ENCODE measurements around the gene RBM28. TPM values are rescaled to one million over a fixed set of nuclear protein-coding genes. Genes with fewer than 3 reads are reported as not detected.

RBM28 gene
- total RNA-seq, 1 donor from 2014 or later = 17.1 TPM

DNA sequence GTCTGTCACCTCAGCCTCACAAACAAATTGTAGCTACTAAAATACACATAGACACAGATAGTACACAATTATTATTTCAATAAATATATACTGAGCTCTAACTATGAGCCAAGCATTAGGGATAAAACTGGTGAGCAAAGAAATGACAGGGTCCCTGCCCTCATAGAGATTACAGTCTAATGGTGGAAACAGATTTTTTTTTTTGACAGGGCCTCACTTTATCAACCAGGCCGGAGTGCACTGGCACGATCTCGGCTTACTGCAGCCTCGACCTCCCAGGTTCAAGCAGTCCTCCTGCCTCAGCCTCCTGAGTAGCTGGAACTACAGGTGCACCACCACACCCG is 695 bp upstream of the RBM28 start:
- DNase-seq (ENCODE audit: low read depth) (no peak), FAIRE-seq (no peak)
- Histone ChIP-seq H3K27me3 (ENCODE audit: control insufficient read depth, insufficient read depth, low read length) (peaks cover 3% of the 10 kb centered on the region), H3K36me3 (ENCODE audit: control insufficient read depth, insufficient read depth, low read length) (peaks cover 5% of the 10 kb centered on the region), H3K4me3 (ENCODE audit: low read depth, low read length) (no peak overlapping the region)
- no peak for TF ChIP-seq CTCF (IDR thresholded peaks at IDR 0.05; ENCODE audit: insufficient read depth, low read length, severe bottlenecking)

- DNase-seq (ENCODE audit: low read depth) = no peak
- Histone ChIP-seq H3K4me3 (ENCODE audit: low read depth, low read length) (no peak overlapping the region), H3K36me3 (ENCODE audit: control insufficient read depth, insufficient read depth, low read length) (peaks cover 13% of the 10 kb centered on the region), H3K27me3 (ENCODE audit: control insufficient read depth, insufficient read depth, low read length) (no peaks in the 10 kb centered on the region)
- FAIRE-seq = no peak
- TF ChIP-seq CTCF (IDR thresholded peaks at IDR 0.05; ENCODE audit: insufficient read depth, low read length, severe bottlenecking) = no peak
Measured at GRCh38 chr7:128341733-128342132, 2.0 kb downstream of the RBM28 start.

DNA sequence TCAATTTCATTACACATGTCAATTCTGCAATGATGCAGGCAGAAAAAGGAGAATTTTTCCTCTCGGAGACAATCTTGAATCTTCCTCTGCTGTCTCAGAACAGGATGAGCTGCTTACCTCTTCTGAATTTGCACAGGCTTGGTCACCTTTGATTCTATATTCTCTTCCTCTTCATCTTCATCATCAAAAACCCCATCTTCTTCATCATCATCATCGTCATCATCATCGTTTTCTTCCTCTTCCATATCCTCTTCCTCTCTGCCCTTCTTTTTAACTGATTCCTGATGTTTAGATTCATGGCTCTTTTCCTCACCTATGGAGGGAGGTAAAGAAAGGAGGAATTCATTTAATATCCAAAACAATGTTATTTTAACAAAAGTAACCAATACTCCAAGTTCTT is 8.0 kb downstream of the RBM28 start:
- Histone ChIP-seq H3K4me3 (ENCODE audit: low read depth, low read length) (no peak overlapping the region), H3K27me3 (ENCODE audit: control insufficient read depth, insufficient read depth, low read length) (no peaks in the 10 kb centered on the region), H3K36me3 (ENCODE audit: control insufficient read depth, insufficient read depth, low read length) (peaks cover 26% of the 10 kb centered on the region)
- no peak for TF ChIP-seq CTCF (IDR thresholded peaks at IDR 0.05; ENCODE audit: insufficient read depth, low read length, severe bottlenecking)
- no peak for FAIRE-seq
- no peak for DNase-seq (ENCODE audit: low read depth)

- DNase-seq (ENCODE audit: low read depth) (no peak), FAIRE-seq (no peak)
- peaks cover 17% of the 10 kb centered on the region for H3K36me3 ChIP-seq (ENCODE audit: control insufficient read depth, insufficient read depth, low read length)
- TF ChIP-seq CTCF (IDR thresholded peaks at IDR 0.05; ENCODE audit: insufficient read depth, low read length, severe bottlenecking) = no peak
- H3K27me3 ChIP-seq (ENCODE audit: control insufficient read depth, insufficient read depth, low read length) = no peaks in the 10 kb centered on the region
- no peak overlapping the region for H3K4me3 ChIP-seq (ENCODE audit: low read depth, low read length)
Measured at GRCh38 chr7:128324368-128324680, 19.4 kb downstream of the RBM28 start.

DNA sequence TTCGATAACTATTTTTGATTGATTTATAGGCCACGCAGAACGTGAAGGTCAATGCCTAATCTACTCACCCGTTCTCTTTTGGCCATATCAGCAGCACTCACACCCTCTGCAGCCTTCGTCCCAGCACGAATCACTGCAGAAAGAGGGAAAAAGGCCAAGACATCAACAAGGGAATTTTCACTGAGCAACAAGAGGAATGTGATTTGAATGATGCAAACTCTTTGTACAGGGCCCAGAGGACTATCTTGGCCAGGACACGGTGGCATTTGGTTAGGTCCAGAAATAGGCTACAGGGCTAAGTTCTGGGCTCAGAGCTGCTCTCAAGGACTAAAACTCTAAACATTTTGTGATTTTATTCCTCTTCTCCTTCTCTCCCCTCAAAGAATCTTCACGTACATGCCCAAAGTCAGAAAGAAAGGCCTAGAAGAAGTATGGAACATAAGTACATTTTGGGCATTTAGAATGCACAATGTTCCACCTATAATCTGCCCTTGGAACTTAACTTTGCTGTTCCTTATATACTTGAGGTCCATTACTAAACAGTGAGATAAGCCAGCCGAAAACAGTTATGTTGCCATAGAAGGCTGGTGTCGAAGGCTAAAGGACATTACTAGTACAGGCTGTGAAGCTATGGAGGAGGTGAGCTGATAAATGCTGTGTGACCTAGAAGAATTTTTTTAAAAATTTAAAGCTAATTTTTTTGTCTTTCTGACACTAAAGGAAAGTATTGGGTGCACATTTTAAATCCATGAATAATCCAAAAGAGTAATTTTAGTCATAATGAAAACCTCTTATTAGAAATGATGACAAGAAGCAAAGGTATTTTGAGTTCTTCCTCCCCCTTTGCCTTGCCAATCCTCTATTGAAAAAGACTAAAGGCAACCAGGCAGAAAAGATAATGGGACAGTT is 20.0 kb downstream of the RBM28 start:
- TF ChIP-seq CTCF (IDR thresholded peaks at IDR 0.05; ENCODE audit: insufficient read depth, low read length, severe bottlenecking) = no peak
- Histone ChIP-seq H3K4me3 (ENCODE audit: low read depth, low read length) (no peak overlapping the region), H3K27me3 (ENCODE audit: control insufficient read depth, insufficient read depth, low read length) (no peaks in the 10 kb centered on the region), H3K36me3 (ENCODE audit: control insufficient read depth, insufficient read depth, low read length) (peaks cover 21% of the 10 kb centered on the region)
- DNase-seq (ENCODE audit: low read depth) = no peak
- FAIRE-seq = no peak

GRCh38 chr7:128323040-128323439 is 20.7 kb downstream of the RBM28 start:
- Histone ChIP-seq H3K4me3 (ENCODE audit: low read depth, low read length) (no peak overlapping the region), H3K27me3 (ENCODE audit: control insufficient read depth, insufficient read depth, low read length) (no peaks in the 10 kb centered on the region), H3K36me3 (ENCODE audit: control insufficient read depth, insufficient read depth, low read length) (peaks cover 23% of the 10 kb centered on the region)
- no peak for TF ChIP-seq CTCF (IDR thresholded peaks at IDR 0.05; ENCODE audit: insufficient read depth, low read length, severe bottlenecking)
- DNase-seq (ENCODE audit: low read depth) (no peak), FAIRE-seq (no peak)
